Pancreas (tissue), 10 donors: ENCODE data around the gene WWC1. TPM values are rescaled to one million over a fixed set of nuclear protein-coding genes. Genes with fewer than 3 reads are reported as not detected.
"Not testable (repeated sequence)": the region's sequence is repeated elsewhere in the genome, so short reads cannot be mapped to it uniquely, and the experiment has no call there.

Experiments
- ATAC-seq, 4 donors: fragments of 200-7000 bp; cut with Tn5 transposase; one replicate each; pipeline versions ENCODE4 v1.8.0 to v1.9.1; 2020; ENCODE audit warnings: mild to moderate bottlenecking in 4 of 4, moderate library complexity in 4 of 4
- DNase-seq, 6 donors: peaks; one replicate each; pipeline ENCODE4 v3.0.0-alpha.2; 2020
- FAIRE-seq: peaks from 2 replicates; lab custom pipeline; 2012; peaks lifted over from hg19 to GRCh38; lab: Jason Lieb, UNC
- H3K27ac ChIP-seq, 4 donors: fragments of 200-600 bp; sonication (generic); 1 replicate in 3 of 4; 2 replicates in 1 of 4; pipeline versions ENCODE4 v1.5.0 to v1.8.0; 2020
- H3K27me3 ChIP-seq, 4 donors: fragments of 200-600 bp; one replicate each; pipeline ENCODE4 v1.8.0; 2021
- H3K36me3 ChIP-seq, 3 donors: fragments of 200-600 bp; sonication (generic) in 1 of 3; one replicate each; pipeline versions ENCODE4 v1.5.0 to v1.8.0; 2020 to 2021
- H3K4me1 ChIP-seq, 3 donors: fragments of 200-600 bp; one replicate each; pipeline ENCODE4 v1.8.0; 2021
- H3K4me3 ChIP-seq, 4 donors: fragments of 200-600 bp; sonication (generic) in 2 of 4; one replicate each; pipeline versions ENCODE4 v1.5.0 to v1.8.0; 2020 to 2021
- H3K9me3 ChIP-seq, 4 donors: fragments of 200-600 bp; one replicate each; pipeline ENCODE4 v1.8.0; 2021
- WGBS, 2 donors: extraction: QIAGEN DNeasy Blood & Tissue Kit; methylation state at CpG; one replicate each; pipeline ENCODE4 v1.1.7; 2013; 5-methylcytosine and 5-hydroxymethylcytosine counted together
- intact Hi-C, 3 donors: fragments of 100-400 bp; cut with DNase I; formaldehyde crosslinking; loops; one replicate each; pipeline versions ENCODE4 v1.11.1 to v1.14.2; 2022
- polyA plus RNA-seq, 2 donors: library from polyadenylated mRNA; stranded (reverse); fragments of 200-250 nt; gene quantifications; one replicate each; pipeline ENCODE4 v1.2.3, GENCODE V29; 2013
- total RNA-seq, 6 donors: library from RNA; stranded (reverse); fragmentation: NEBNext Ultra II Directional in 4 of 6; extraction: Animal tissue kit (Norgen Biotek cat#: 25700) in 4 of 6; gene quantifications; one replicate each; pipeline versions ENCODE4 v1.2.1 to v1.2.4, GENCODE V29; 2021 to 2023
- TF ChIP-seq, protein P1 (sequence below), 4 donors: fragments of 200-600 bp; sonication (generic) in 3 of 4; IDR thresholded peaks; one replicate each; pipeline versions ENCODE4 v1.5.0 to v1.8.0; 2021; ENCODE audit warnings: antibody characterized with exemption in 4 of 4
- donor health status: healthy with polysubstance abuse.
- donor health status: DM: no; HTN: no; CAD: no; lungs with moderate emphysema.
- donor health status: DM: no; HTN: no; CAD: no.
- donor health status: control.
- donor health status: control.
- donor health status: Bipolar disorder and iron deficiency.
- donor health status: DM: yes; HTN: yes; CAD: no.
- donor health status: DM: no; HTN: no; CAD: no.
- donor health status: DM: no; HTN: no; CAD: no.
- donor health status: DM: yes; HTN: yes; CAD: no.

Gene WWC1
- total and polyA plus RNA-seq, 8 donors: 35.0 to 54.2 (median 38.7) TPM

DNA sequence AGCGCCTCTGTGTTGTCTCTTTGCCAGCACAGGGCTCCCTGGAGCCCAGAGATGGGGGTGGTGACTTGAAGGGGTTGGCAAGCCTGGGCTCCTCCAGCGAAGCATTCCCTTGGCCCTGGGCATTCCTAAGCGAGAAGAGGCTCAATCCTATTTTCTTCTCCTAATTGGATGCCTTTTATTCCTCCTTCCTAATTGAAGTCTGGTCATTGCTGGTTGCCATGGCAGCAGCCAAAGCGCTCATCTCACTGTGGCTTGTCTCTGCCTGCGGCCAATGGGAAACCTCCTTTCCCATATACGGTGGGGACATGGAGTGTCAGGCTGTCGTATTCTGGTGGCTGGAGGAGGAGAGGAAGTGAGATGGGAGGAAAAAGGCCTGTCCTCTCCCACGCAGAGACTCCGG is 142.6 kb downstream of the WWC1 start:
- WGBS, 2 donors: 87 to 88% methylated on average over 9 of the region's 9 CpGs
- Histone ChIP-seq H3K27me3 (no peaks in the 10 kb centered on the region), H3K9me3 (no peaks in the 10 kb centered on the region), H3K4me3 (no peak overlapping the region), H3K4me1 (no peaks in the 10 kb centered on the region), H3K36me3 (peaks cover 0 to 68% (median 4%) of the 10 kb centered on the region in 3 donors), H3K27ac (no peak overlapping the region)
- TF ChIP-seq, protein P1, sequence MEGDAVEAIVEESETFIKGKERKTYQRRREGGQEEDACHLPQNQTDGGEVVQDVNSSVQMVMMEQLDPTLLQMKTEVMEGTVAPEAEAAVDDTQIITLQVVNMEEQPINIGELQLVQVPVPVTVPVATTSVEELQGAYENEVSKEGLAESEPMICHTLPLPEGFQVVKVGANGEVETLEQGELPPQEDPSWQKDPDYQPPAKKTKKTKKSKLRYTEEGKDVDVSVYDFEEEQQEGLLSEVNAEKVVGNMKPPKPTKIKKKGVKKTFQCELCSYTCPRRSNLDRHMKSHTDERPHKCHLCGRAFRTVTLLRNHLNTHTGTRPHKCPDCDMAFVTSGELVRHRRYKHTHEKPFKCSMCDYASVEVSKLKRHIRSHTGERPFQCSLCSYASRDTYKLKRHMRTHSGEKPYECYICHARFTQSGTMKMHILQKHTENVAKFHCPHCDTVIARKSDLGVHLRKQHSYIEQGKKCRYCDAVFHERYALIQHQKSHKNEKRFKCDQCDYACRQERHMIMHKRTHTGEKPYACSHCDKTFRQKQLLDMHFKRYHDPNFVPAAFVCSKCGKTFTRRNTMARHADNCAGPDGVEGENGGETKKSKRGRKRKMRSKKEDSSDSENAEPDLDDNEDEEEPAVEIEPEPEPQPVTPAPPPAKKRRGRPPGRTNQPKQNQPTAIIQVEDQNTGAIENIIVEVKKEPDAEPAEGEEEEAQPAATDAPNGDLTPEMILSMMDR (IDR thresholded peaks at IDR 0.05): no peak
- intact Hi-C loops: no loop called here
- FAIRE-seq: no peak
- no peak for DNase-seq
- ATAC-seq: no peak

DNA sequence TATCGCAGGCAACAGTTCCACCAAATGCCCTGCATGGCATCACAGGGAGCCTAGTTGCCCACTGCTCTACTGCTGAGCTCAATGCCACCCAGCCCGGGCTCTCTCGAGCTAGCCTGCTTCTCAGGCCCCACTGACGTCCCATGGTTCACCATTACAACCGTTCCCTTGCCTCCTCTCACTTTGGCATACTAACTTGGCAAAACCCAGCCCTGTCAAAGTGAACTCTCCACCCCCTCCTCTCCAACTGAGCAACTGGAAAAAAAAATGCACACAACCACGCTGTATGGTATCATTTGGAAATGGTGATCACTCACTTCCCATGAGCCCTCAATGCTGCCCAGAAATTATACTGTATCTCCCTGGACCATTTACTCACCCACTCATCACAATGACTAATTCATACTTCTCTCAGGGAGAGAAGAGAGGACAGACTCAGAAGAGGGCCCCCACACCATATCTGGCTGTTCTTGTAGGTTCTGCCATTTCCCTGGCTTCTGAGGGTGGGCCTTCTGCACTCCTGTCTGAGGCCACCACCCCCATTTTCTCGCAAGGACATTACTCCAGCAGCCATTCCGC is 143.4 kb downstream of the WWC1 start:
- no peak for DNase-seq
- TF ChIP-seq, protein P1 (IDR thresholded peaks at IDR 0.05): no peak

DNA sequence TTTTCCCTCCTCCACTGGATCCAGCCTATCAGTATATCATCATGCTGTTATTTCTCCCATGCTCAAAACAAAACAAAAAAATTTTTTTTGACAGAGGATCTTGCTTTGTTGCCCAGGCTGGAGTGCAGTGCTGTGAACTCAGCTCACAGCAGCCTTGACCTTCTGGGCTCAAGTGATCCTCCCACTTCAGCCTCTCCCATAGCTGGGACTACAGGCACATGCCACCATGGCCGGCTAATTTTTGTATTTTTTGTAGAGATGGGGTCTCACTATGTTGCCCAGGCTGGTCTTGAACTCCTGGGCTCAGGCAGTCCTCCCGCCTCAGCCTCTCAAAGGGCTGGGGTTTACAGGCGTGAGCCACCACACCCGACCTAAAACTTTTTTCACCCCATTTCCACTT is 143.9 kb downstream of the WWC1 start:
- DNase-seq, H3K9me3 ChIP-seq, H3K27ac ChIP-seq, FAIRE-seq, H3K4me3 ChIP-seq, H3K4me1 ChIP-seq, H3K27me3 ChIP-seq, intact Hi-C loops, ATAC-seq: not testable (repeated sequence)
- peaks cover 0 to 57% (median 3%) of the 10 kb centered on the region in 3 donors for H3K36me3 ChIP-seq
- 93 to 96% methylated on average over 4 of the region's 4 CpGs for WGBS, 2 donors

More for the DNA sequence above, 143.4 kb downstream of the WWC1 start:
- Histone ChIP-seq H3K27ac (no peak overlapping the region), H3K27me3 (no peaks in the 10 kb centered on the region), H3K9me3 (no peaks in the 10 kb centered on the region), H3K4me1 (no peaks in the 10 kb centered on the region), H3K36me3 (peaks cover 0 to 62% (median 4%) of the 10 kb centered on the region in 3 donors), H3K4me3 (no peak overlapping the region)
- intact Hi-C loops: no loop called here
- 77 to 85% methylated on average over 8 of the region's 8 CpGs for WGBS, 2 donors
- ATAC-seq (no peak), FAIRE-seq (no peak)

DNA sequence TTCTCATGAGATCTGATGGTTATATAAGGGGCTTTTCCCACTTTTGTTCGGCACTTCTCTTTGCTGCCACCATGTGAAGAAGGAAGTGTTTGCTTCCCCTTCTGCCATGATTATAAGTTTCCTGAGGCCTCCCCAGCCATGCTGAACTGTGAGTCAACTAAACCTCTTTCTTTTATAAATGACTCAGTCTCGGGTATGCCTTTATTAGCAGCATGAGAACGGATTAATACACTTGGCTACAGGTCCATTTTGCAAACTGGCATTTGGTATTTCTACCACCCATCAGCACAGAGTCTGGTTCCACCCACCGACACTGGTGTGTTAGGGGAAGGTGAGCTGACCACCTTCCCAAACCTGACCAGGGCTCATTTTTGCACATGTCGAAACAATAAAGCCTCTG is 146.9 kb downstream of the WWC1 start:
- Histone ChIP-seq H3K4me3 (no peak overlapping the region), H3K9me3 (no peaks in the 10 kb centered on the region), H3K4me1 (no peaks in the 10 kb centered on the region), H3K36me3 (peaks cover 0 to 49% (median 3%) of the 10 kb centered on the region in 3 donors), H3K27ac (no peak overlapping the region), H3K27me3 (no peaks in the 10 kb centered on the region)
- TF ChIP-seq, protein P1 (IDR thresholded peaks at IDR 0.05): no peak
- WGBS, 2 donors: 72 to 82% methylated on average over 5 of the region's 5 CpGs
- intact Hi-C loops: no loop called here
- no peak for ATAC-seq
- no peak for FAIRE-seq
- DNase-seq: no peak

DNA sequence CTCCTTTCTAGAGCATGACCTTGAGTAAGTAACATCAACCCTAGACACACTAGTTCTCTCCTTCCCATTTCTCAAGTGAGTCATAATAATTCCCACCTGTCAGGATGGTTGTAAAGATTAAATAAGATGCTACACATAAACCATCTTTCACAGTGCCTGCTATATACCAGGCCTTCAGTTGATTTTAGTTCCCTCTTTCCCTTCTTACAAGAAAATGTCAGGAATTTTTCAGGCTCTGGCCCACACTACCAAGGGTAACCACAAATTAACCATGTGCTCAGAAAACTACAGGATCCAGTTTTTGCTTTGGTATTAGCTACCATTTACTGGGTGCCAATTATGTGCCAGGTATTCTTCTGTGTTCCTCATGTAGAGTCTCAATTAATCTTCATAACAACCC is 152.1 kb downstream of the WWC1 start:
- Histone ChIP-seq H3K4me3 (no peak overlapping the region), H3K9me3 (no peaks in the 10 kb centered on the region), H3K4me1 (no peaks in the 10 kb centered on the region), H3K27me3 (no peaks in the 10 kb centered on the region), H3K27ac (no peak overlapping the region), H3K36me3 (peaks cover 0 to 42% (median 11%) of the 10 kb centered on the region in 3 donors)
- TF ChIP-seq, protein P1 (IDR thresholded peaks at IDR 0.05): no peak
- DNase-seq (no peak), ATAC-seq (no peak), FAIRE-seq (no peak)
- intact Hi-C loops: no loop called here
